ENCODE data around the gene HDDC2.

Gene HDDC2, protein sequence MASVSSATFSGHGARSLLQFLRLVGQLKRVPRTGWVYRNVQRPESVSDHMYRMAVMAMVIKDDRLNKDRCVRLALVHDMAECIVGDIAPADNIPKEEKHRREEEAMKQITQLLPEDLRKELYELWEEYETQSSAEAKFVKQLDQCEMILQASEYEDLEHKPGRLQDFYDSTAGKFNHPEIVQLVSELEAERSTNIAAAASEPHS

DNA sequence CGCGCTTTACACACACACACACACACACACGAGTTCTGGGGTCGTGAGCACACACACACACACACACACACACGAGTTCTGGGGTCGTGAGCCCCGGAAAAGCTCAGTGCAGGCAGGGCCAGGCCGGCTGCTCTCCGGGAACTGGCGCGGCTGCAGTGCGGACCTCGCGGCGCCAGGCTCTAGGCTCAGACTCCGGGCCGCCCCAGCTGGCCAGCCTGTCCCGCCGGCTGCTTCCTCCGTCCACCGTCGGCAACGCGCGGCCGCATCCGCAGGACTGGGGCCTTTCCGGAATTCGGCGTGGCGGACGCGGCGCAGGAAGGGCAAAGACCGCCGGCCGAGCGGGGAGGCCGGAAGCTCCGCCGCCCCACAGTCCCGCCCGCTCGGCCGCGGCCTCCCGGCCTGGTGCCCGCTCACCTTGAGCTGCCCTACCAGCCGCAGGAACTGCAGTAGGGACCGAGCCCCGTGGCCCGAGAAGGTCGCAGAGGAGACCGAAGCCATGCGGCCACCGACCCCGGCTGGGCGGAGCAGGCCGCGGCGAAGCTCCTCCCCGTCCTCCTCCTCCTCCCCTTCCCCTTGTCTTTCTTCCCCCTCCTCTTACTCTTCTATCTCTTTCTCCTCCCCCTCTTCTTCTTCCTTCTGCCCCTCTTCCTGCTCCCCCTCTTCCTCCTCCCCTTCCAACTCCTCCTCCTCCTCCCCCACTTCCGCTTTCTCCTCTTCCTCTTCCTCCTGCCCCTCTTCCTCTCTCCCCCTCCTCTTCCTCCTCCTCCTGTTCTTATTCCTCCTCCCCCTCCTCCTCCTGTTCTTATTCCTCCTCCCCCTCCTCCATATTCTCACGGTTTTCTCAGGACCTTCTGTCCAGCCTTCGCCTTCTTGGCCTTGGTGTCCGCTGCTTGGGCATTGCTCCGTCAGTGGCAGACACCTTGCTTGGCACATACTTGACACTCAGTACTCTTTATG, at the start of gene HDDC2:
Gene HDDC2 (minus strand): TSS at position 533 of the 957 bp plus-strand sequence. CDS start 35 bp downstream, at position 498.
- Mint-ChIP-seq H3K9me3 (peaks cover 3% of the 10 kb centered on the region), H3K27me3 (no peaks in the 10 kb centered on the region)

DNA sequence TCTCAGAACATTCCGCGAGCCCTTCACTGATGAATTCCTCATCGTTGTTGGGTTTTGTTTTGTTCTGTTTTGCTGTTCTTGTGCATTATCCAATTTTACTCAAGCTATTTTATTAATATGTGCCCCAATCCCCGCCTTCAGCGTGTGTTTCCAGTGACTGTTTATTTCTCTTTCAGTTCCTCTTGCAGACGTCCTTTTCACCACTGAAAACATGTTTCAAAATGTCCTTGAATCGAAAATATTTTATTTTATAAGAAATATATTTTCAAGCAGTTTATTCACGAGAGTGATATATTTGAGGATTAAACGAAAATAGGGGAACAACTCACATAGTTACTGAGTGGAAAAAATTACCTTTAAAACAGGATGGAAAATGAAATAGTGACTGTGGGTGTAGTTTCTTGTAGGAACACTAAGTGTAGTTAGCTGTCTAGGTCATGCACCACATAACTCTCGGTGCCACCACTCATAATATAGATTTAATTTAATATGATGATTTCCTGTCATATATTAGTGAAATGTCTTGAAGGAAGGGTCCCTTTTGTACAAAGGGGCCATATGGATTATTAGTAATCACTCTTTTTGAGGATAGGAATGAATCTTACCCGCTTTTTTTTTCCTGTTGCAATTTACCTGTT, 45.3 kb upstream of the HDDC2 start:
- Mint-ChIP-seq H3K27me3 (no peaks in the 10 kb centered on the region), H3K9me3 (no peaks in the 10 kb centered on the region), H3K4me1 (ENCODE audit: low read depth) (peaks cover 2% of the 10 kb centered on the region), H3K36me3 (ENCODE audit: low read depth) (no peaks in the 10 kb centered on the region), H3K27ac (no peak overlapping the region), H3K4me3 (no peak overlapping the region)
- no peak for DNase-seq

More for the DNA sequence above, at the start of gene HDDC2:
- peak within 1 kb of the TSS; percentile 93 for H3K4me3 Mint-ChIP-seq
- peaks cover 45% of the 10 kb centered on the region for H3K36me3 Mint-ChIP-seq (ENCODE audit: low read depth)
- H3K4me1 Mint-ChIP-seq (ENCODE audit: low read depth) = peaks cover 50% of the 10 kb centered on the region
- DNase-seq = peak; percentile 80
- peak within 1 kb of the TSS; percentile 98 for H3K27ac Mint-ChIP-seq

DNA sequence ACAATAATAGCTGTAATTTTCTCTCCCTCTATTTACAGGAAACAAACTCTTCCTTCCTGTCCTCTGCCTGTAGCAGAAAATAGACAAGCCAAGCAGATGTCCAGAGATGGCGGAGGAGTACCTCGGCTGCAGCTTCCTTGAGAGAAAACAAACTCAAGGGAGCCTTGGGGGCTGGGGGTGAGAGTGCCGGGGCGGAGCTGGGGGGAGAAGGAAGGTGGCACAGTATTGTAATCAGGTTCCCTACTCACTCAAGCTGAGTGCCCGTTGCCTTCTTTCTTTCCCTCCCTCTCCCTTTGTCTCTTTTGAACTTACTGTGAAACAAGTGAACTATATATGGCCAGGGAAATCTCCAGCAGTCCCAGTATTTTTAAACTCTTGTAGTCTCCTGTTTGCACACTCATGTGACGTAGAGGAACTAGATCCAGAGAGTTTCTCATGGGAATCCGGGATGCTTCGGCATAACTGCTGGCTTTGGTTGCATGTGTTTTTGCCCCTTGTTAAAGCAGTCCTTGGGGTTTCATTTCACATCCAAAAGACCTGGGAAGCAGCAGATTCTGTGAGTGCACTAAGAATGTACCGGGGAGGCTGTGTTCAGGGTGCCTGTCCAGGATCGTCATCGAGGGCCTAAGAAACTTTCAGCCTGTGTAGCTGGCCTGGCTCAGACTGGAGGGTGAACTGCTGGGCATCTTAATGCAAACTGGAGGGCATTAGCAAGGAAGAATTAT, 44.6 kb upstream of the HDDC2 start:
- H3K4me3 Mint-ChIP-seq = peak overlapping the region; percentile 5

DNA sequence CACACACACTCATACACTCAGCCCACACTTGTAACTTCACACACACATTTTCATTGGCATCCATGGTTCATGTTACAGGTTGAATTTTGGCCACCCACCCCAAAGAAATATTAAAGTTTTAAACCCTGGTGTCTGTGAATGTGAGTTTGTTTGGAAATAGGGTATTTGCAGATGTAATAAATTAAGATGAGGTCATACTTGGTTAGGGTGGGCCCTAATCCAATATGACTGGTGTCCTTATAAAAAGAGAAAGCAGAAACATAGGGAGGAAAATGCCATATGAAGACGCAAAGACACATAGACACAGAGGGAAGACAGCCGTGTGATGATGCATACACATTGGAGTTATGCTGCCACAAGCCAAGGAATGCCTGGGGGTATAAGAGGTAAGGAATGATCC, 39.7 kb upstream of the HDDC2 start:
- no peak overlapping the region for H3K27ac Mint-ChIP-seq
- H3K4me1 Mint-ChIP-seq (ENCODE audit: low read depth) = no peaks in the 10 kb centered on the region
- H3K27me3 Mint-ChIP-seq = peaks cover 8% of the 10 kb centered on the region
- H3K9me3 Mint-ChIP-seq = no peaks in the 10 kb centered on the region
- H3K36me3 Mint-ChIP-seq (ENCODE audit: low read depth) = no peaks in the 10 kb centered on the region
- no peak for DNase-seq
- H3K4me3 Mint-ChIP-seq = no peak overlapping the region

More for the DNA sequence above, 44.6 kb upstream of the HDDC2 start:
- Mint-ChIP-seq H3K27me3 (no peaks in the 10 kb centered on the region), H3K9me3 (no peaks in the 10 kb centered on the region), H3K27ac (no peak overlapping the region), H3K36me3 (ENCODE audit: low read depth) (no peaks in the 10 kb centered on the region), H3K4me1 (ENCODE audit: low read depth) (peaks cover 2% of the 10 kb centered on the region)
- DNase-seq = no peak

DNA sequence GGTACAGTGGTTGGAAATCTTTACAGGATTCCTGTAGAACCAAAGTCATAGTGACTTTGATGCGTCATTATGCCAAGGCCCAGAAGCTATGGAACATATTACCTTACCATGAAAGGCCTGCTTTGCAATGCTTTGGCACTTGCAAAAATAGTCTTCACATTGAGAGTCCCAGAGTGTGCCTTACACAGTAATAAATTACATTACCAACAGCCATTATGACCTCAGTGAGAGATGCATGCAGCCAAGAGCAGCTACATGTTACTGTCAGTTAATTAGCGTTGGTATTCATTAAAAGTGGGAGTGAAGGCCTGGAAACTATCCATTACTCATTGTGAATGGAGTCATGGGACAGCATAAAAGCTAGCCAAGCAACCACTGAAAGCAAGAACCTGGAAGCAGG, 39.2 kb upstream of the HDDC2 start:
- H3K4me1 Mint-ChIP-seq (ENCODE audit: low read depth) = no peaks in the 10 kb centered on the region

DNA sequence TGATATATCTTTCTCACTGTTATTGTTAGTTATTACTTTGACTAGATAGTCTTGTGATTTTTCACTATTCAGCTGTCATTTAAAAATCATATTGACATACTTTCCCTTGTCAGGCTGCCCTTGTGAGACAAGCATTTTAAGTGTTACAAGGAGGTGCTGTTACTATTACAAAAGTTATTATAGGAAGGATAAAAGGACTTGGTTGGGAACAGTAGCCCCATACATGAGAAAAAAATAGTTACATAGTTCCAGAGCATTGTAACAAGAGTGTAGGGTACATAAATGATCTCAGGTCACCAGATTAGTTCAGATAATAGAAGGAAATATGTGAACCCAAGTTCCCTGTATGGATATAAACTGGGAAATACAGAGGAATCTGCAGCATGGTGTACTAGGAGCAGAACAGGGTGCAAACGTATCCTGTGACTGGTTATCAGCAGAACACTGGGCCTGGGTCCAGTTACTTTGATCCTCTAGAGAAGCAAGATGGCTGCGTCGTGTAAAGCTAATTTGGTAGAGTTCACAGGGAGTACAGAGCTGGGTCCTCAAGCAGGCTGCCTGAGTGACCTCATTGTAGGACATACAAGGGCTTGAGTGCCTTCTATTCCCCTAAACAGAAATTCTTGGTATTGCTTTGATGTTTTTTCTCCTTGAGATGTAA, 38.5 kb upstream of the HDDC2 start:
- Mint-ChIP-seq H3K4me1 (ENCODE audit: low read depth) (no peaks in the 10 kb centered on the region), H3K9me3 (no peaks in the 10 kb centered on the region), H3K4me3 (no peak overlapping the region), H3K27ac (no peak overlapping the region), H3K27me3 (peaks cover 17% of the 10 kb centered on the region), H3K36me3 (ENCODE audit: low read depth) (no peaks in the 10 kb centered on the region)
- no peak for DNase-seq

More for the DNA sequence above, 39.2 kb upstream of the HDDC2 start:
- H3K4me3 Mint-ChIP-seq = no peak overlapping the region
- H3K27me3 Mint-ChIP-seq = peaks cover 10% of the 10 kb centered on the region
- H3K9me3 Mint-ChIP-seq = no peaks in the 10 kb centered on the region
- DNase-seq = no peak
- no peaks in the 10 kb centered on the region for H3K36me3 Mint-ChIP-seq (ENCODE audit: low read depth)
- H3K27ac Mint-ChIP-seq = no peak overlapping the region

DNA sequence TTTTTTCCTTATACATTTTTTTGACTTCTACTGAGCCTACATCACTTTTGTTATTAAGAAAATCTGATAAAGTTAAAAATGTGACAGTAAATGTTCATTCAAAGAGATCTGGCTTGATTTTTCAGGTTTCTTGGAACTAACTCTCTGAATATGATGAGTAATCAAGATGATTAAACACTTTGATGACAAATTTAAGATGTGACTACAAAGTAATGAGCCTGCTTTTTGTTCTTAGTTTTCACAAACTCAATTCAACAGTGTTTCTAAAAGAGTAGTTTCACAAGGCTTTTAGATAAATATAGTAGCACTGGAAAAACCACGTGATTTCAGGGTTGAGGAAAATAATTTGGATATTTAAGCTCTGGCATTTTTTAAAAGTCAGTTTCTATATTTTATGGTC, 37.9 kb upstream of the HDDC2 start:
- Mint-ChIP-seq H3K27ac (no peak overlapping the region), H3K9me3 (no peaks in the 10 kb centered on the region), H3K4me1 (ENCODE audit: low read depth) (no peaks in the 10 kb centered on the region), H3K4me3 (no peak overlapping the region), H3K36me3 (ENCODE audit: low read depth) (no peaks in the 10 kb centered on the region), H3K27me3 (peaks cover 18% of the 10 kb centered on the region)
- no peak for DNase-seq

DNA sequence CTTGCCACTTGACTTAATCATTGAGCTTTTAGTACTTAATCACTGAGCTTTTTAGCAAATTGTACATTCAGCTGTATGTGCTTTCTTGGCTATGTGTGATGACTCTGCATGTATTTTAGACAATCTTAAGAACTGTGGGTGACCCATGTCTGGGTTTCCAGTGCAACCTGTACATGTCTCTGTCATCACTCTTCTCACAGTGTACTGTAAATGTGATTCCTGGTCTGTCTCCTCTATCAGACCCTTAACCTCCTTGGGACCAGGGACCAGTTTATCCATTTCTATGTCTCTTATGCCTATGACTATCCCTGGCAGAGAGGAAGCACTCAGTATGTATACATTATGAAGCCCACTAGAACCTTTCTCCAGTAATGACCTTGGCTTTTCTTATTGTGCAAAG, 36.6 kb upstream of the HDDC2 start:
- Mint-ChIP-seq H3K27me3 (peaks cover 22% of the 10 kb centered on the region), H3K27ac (no peak overlapping the region), H3K4me1 (ENCODE audit: low read depth) (no peaks in the 10 kb centered on the region), H3K4me3 (no peak overlapping the region), H3K36me3 (ENCODE audit: low read depth) (no peaks in the 10 kb centered on the region), H3K9me3 (no peaks in the 10 kb centered on the region)
- DNase-seq = no peak

DNA sequence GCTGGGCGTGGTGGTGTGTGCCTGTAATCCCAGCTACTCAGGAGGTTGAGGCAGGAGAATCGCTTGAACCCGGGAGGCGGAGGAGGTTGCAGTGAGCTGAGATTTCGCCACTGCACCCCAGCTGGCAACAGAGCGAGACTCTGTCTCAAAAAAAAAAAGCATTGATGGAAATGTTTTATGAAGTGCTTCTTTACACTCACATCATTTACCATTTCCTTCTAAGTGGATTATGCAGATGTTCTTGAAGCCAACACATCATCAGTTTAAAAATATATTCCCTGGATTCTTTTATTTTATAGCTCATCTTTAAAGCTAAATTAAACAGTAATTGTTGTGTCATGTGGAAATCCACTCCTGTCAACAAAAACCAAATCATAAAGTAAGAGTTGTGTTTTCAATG, 35.9 kb upstream of the HDDC2 start:
- Mint-ChIP-seq H3K9me3 (no peaks in the 10 kb centered on the region), H3K27ac (no peak overlapping the region), H3K4me3 (no peak overlapping the region), H3K4me1 (ENCODE audit: low read depth) (no peaks in the 10 kb centered on the region), H3K36me3 (ENCODE audit: low read depth) (no peaks in the 10 kb centered on the region), H3K27me3 (peaks cover 26% of the 10 kb centered on the region)
- no peak for DNase-seq

DNA sequence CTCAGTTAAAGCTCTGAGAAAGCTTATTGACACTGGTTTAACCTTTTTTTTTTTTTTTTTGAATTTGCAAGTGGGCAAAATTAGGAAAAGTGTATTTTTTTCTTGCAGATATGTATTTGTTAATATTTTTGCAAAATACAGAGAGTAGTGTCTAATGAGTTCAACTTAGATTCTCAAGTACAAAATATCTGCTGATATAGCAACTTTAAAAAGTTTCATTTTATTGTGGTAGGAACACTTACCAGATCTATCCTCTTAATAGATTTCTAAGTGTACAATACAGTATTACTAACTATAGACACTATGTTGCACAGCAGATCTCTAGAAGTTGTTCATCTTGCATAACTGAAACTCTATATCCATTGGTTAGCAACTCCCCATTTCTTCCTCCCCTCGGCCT, 30.9 kb upstream of the HDDC2 start:
- DNase-seq = no peak
- Mint-ChIP-seq H3K4me1 (ENCODE audit: low read depth) (no peaks in the 10 kb centered on the region), H3K36me3 (ENCODE audit: low read depth) (no peaks in the 10 kb centered on the region), H3K9me3 (no peaks in the 10 kb centered on the region), H3K27ac (no peak overlapping the region), H3K27me3 (peaks cover 31% of the 10 kb centered on the region), H3K4me3 (no peak overlapping the region)

DNA sequence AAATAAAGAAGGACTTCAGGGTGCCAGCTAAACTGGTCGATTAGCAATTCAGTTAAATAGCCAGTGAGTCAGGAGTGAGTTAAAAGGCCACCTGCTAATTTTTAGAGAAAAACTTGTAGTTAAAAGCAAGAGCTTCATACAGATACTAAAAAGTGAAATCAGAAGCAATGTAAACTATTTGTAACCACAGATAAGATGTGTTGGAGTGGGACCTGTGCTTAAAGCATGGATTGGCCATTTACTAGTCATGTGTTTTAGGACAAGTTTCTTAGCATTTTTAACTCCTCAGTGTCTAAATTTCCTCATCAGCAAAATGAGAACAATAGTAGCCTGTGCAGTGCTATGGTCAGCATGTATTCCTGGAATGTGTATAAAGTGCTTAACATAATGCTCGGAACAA, 23.8 kb upstream of the HDDC2 start:
- Mint-ChIP-seq H3K27ac (no peak overlapping the region), H3K9me3 (no peaks in the 10 kb centered on the region), H3K4me3 (no peak overlapping the region), H3K4me1 (ENCODE audit: low read depth) (no peaks in the 10 kb centered on the region), H3K27me3 (peaks cover 11% of the 10 kb centered on the region), H3K36me3 (ENCODE audit: low read depth) (no peaks in the 10 kb centered on the region)
- DNase-seq = no peak

DNA sequence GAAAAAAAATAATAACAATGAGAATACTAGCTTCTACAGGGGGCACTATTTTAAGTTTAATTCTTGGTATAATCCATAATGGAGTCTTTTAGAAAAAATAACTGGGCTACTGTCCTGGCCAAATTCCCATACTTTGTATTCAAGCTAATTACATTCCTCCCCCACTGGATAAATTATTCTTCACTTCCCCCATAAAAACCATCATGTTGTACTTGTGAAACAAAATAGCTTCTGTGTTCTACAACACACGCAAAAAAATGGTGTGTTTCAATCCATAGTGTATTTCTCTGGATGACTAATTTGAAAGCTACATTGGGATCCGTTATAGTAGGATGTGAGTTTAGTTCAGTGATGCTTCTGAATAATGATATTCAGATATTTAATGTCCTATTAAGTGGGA, 21.6 kb upstream of the HDDC2 start:
- Mint-ChIP-seq H3K4me1 (ENCODE audit: low read depth) (no peaks in the 10 kb centered on the region), H3K9me3 (no peaks in the 10 kb centered on the region), H3K27me3 (peaks cover 5% of the 10 kb centered on the region), H3K27ac (no peak overlapping the region), H3K4me3 (no peak overlapping the region), H3K36me3 (ENCODE audit: low read depth) (no peaks in the 10 kb centered on the region)
- DNase-seq = no peak

DNA sequence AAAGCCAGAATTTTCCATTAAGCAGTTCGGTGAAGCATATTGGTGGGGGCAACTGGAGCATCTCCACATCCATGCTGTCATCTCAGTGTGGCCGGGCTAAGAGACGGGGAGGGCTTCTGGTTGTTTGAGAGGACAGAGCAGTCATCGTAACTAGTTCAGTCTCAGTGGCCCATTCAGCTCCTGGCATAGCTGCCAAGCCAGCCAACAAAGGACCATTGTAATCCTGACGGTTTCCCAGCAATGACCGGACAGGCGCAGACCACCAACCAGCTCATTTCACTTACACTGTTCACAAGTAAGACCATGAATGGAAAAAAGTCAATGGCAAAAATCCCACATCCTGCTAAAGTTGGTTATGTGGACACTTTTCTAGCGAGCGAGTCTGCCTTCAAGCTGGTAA, 14.9 kb upstream of the HDDC2 start:
- Mint-ChIP-seq H3K9me3 (no peaks in the 10 kb centered on the region), H3K4me1 (ENCODE audit: low read depth) (no peaks in the 10 kb centered on the region), H3K27ac (no peak overlapping the region)

DNA sequence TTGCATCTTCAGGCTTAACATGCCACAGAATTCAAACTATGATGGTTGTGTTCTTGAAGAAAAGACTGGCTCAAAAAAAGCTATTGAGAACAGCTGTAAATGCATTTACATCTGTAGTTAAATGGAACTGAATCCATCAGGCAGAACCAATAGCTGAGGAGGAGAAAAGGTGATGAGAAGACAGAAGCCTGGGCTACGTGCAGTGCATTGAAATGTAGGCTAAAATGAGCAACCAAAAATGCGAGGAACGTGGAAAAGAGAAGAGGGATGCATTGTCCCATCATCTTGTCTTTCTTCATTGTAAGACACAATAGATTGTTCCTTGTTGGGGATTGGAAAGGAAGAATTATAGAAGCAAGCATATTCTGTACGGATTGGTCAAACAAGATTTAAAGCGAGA, 13.8 kb upstream of the HDDC2 start:
- DNase-seq = no peak
- H3K36me3 Mint-ChIP-seq (ENCODE audit: low read depth) = no peaks in the 10 kb centered on the region
- no peak overlapping the region for H3K27ac Mint-ChIP-seq
- H3K4me3 Mint-ChIP-seq = no peak overlapping the region
- H3K27me3 Mint-ChIP-seq = peaks cover 16% of the 10 kb centered on the region
- H3K9me3 Mint-ChIP-seq = no peaks in the 10 kb centered on the region
- peaks cover 2% of the 10 kb centered on the region for H3K4me1 Mint-ChIP-seq (ENCODE audit: low read depth)

More for the DNA sequence above, 14.9 kb upstream of the HDDC2 start:
- H3K4me3 Mint-ChIP-seq = no peak overlapping the region
- DNase-seq = no peak
- no peaks in the 10 kb centered on the region for H3K36me3 Mint-ChIP-seq (ENCODE audit: low read depth)
- H3K27me3 Mint-ChIP-seq = peaks cover 14% of the 10 kb centered on the region

Measured in activated T-cell treated with anti-CD3 and anti-CD28 coated beads, Interleukin-2, amount 50 U/mL, for 24 hours (primary cell).